Activated naive CD4-positive, alpha-beta T cell treated with anti-CD3 and anti-CD28 coated beads, Interleukin-2, amount 10 ng/mL, durations not matched to agents 7 days and 5 days (primary cell): ENCODE results near the gene CNGB1.
"Not testable (repeated sequence)": the region's sequence is repeated elsewhere in the genome, so short reads cannot be mapped to it uniquely, and the experiment has no call there.

Experiments used
- CTCF ChIA-PET: fragments of 350-600 bp; sonication (Branson Sonifier 250); formaldehyde crosslinking; loops from one replicate; lab custom pipeline; 2021; ENCODE audit warnings: antibody characterized with exemption; lab: Charles Lee
- DNase-seq: peaks from one replicate; pipeline ENCODE4 v3.0.0-alpha.2; 2020
- H3K27ac Mint-ChIP-seq: one replicate; pipeline ENCODE4 v1.8.0; 2021; ENCODE audit warnings: mild to moderate bottlenecking, moderate library complexity, mixed read lengths
- H3K27me3 Mint-ChIP-seq: one replicate; pipeline ENCODE4 v1.8.0; 2021; ENCODE audit warnings: mild to moderate bottlenecking, mixed read lengths
- H3K36me3 Mint-ChIP-seq: one replicate; pipeline ENCODE4 v1.8.0; 2021; ENCODE audit warnings: mixed read lengths
- H3K4me1 Mint-ChIP-seq: one replicate; pipeline ENCODE4 v1.8.0; 2021; ENCODE audit warnings: mixed read lengths
- H3K4me3 Mint-ChIP-seq: one replicate; pipeline ENCODE4 v1.8.0; 2021; ENCODE audit warnings: mild to moderate bottlenecking, moderate library complexity, mixed read lengths
- H3K9me3 Mint-ChIP-seq: one replicate; pipeline ENCODE4 v1.8.0; 2021; ENCODE audit warnings: mixed read lengths

The CNGB1 gene

DNA sequence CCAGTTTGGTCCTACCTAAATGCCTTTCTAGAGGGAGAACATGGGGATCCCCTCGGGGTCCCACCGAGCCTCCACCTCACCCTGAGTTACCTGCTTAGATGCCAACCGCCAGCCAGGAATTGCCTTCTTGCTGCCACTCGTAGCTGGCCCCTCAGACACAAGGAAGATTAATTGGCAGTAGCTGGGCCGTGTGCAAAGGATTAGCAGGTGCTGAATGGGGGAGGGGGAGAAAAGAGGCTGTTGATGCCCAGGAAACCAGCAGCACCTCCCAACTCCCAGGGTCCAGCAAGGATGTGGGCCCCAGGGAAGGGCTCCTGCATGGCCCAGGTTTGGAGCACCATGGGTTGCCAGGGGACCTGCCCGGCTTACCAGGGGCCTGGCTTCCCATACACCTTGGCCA lies at the start of gene CNGB1:
TSS of gene CNGB1 (minus strand) at position 159 of the 400 bp plus-strand sequence. CDS start 3,842 bp downstream, outside the sequence.
- DNase-seq = no peak
- H3K4me1 Mint-ChIP-seq = peaks cover 5% of the 10 kb centered on the region
- H3K36me3 Mint-ChIP-seq = no peaks in the 10 kb centered on the region
- CTCF ChIA-PET = no interaction called here
- H3K27ac Mint-ChIP-seq = no peak within 1 kb of the TSS
- no peak within 1 kb of the TSS for H3K4me3 Mint-ChIP-seq
- H3K9me3 Mint-ChIP-seq = no peaks in the 10 kb centered on the region
- peaks cover 36% of the 10 kb centered on the region for H3K27me3 Mint-ChIP-seq

DNA sequence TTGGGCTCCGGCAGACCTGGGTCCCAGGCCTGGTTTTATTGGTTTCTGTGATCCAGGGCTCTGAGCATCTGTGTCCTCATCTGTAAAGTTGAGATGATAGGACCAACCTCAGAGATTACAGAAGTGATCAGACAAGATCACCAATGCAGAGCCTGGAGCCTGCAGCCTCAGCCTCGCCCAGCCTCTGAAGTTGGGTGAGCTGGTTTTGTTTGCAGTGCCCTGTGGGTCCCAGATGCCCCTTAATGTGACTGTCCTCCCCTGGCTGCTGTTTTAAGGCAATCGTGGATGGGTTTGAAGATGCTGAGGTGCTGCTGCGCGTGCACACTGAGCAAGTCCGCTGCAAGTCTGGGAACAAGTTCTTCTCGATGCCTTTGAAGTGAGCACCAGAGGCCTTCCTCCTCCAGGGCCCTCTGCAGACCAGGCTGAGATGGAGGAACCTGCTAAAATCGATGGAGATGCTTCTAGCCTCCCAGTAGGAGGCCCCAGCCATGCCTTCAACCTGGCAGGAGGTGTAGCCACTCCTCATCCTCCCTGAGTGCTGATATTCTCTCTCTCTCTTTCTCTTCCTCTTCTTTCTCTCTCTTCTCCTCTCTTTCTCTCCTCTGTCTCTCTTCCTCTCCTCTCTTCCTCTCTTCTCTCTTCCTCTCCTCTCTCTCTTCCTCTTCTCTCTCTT lies 49.1 kb upstream of the CNGB1 start:
- CTCF ChIA-PET = interaction anchor here (0.7 to 1.3 kb wide), 2 partner anchors 13 to 102 kb away, joined by 3 to 14 read pairs; no protein-coding TSS in a partner anchor
- Mint-ChIP-seq H3K9me3 (no peaks in the 10 kb centered on the region), H3K27ac (no peak overlapping the region), H3K27me3 (peaks cover 13% of the 10 kb centered on the region), H3K4me1 (peaks cover 17% of the 10 kb centered on the region), H3K36me3 (peaks cover 4% of the 10 kb centered on the region), H3K4me3 (no peak overlapping the region)
- DNase-seq = no peak

DNA sequence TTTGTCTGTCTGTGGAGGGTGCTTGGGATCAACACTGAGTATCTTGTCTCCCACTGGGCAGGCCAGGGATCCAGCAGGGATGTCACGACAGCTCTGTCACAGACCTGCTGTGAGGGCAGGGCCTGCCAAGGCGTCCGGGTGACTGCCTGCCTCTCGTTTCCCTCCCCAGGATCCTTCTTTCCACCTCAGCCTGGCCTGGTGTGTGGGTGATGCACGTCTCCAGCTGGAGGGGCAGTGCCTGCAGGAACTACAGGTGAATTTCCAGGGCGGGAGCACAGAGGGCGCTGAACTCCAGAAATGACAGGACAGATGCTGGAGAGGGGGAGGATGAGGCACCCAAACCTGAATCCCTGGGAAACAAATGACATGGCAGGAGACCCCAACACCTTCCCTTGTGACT lies 47.9 kb upstream of the CNGB1 start:
- no peak overlapping the region for H3K4me3 Mint-ChIP-seq
- no peak for DNase-seq
- H3K9me3 Mint-ChIP-seq = no peaks in the 10 kb centered on the region
- H3K36me3 Mint-ChIP-seq = peaks cover 4% of the 10 kb centered on the region
- no peak overlapping the region for H3K27ac Mint-ChIP-seq
- peaks cover 1% of the 10 kb centered on the region for H3K27me3 Mint-ChIP-seq
- H3K4me1 Mint-ChIP-seq = peaks cover 11% of the 10 kb centered on the region
- CTCF ChIA-PET = interaction anchor here (0.7 to 1.3 kb wide), 3 partner anchors 12 to 108 kb away, joined by 3 to 14 read pairs (median 4); no protein-coding TSS in a partner anchor

DNA sequence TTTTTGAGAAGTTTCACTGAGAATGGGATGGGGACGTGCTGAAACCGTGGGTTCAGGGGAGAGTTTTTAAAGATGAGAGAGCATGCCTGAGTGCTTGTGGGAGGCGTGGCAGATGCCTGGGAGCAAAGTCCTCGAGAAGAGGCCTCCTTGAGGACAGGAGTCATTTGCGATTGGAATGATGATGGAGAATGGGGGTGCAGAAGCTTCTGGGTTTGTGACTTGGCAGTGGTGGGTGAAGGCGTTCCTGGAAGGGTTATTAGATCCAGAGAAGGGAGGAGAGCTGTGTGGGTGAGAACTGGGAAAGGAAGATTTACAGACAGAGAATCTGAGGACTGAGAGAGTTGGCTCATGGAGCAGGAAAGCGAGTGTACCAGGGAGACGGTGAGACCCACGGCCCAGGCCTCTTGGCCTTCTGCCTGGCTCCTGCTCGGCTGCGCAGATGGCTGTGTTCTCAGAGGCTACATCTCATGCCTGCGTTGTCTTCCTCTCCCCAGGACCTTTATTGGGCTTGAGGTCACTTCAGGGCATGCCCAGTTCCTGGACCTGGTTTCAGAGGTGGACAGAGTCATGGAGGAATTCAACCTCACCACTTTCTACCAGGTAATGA lies 46.0 kb upstream of the CNGB1 start:
- Mint-ChIP-seq H3K9me3 (no peaks in the 10 kb centered on the region), H3K27ac (no peak overlapping the region), H3K4me3 (no peak overlapping the region), H3K36me3 (peaks cover 4% of the 10 kb centered on the region), H3K4me1 (peaks cover 11% of the 10 kb centered on the region), H3K27me3 (no peaks in the 10 kb centered on the region)
- CTCF ChIA-PET = no interaction called here
- no peak for DNase-seq

DNA sequence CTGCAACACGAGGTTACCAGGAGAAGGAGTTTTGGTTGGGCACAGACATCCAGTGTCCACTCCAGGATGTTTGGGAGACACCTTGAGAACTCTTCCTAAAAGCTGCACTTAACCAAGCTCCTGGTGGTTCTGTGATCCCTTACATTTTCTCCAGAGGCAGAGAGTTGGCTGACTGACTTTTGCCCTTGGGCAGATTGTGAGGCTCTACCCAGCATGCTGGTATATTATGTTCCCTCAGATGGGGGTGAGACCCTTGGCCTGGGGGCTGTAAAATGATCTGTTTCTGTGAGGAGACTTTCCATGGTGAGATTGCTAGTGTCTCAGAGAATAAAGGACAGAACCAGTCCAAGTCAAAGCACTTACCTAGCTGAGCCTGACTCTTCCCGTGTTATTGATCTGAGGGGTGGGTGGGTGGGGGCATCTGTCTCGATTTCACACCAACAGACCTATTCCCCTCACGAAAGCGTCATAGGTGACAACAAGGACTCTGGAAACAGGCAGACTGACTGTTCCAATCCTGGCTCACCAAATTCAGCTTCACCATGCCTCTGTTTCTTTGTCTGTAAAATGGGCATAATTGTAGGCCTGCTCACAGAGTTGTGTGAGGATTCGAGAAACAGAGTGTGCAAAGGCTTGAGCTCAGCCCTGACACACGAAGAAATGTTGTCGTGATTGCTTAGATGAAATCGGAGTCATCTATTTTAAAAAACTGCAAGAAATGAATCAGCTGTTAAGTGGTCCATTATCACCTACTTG lies 42.5 kb upstream of the CNGB1 start:
- no peak for DNase-seq
- Mint-ChIP-seq H3K4me1 (no peaks in the 10 kb centered on the region), H3K36me3 (peaks cover 14% of the 10 kb centered on the region), H3K27me3 (no peaks in the 10 kb centered on the region), H3K9me3 (no peaks in the 10 kb centered on the region), H3K4me3 (no peak overlapping the region), H3K27ac (no peak overlapping the region)
- CTCF ChIA-PET = interaction anchor here (0.6 to 1.4 kb wide), 3 partner anchors 8 to 268 kb away, joined by 3 to 4 read pairs (median 3); no protein-coding TSS in a partner anchor

DNA sequence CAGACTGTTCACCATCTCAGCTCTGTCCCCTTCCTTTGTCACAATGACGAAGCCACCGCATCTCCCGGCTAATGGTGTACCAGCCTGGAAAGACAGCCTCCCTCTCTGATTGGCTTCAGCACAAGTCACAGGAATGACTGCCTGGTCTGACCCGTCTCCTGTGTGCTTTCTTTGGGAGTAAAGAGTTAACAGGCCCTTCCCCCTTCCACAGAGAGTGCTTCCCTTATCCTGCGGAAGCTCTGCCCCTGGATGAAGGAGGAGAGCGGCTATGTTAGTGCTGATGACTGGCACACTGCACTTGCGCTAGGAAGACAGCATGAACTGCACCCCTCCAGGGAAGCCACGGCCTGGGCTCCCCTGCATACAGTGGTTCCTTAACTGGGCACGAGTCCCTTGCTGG lies 41.6 kb upstream of the CNGB1 start:
- Mint-ChIP-seq H3K36me3 (peaks cover 16% of the 10 kb centered on the region), H3K4me1 (no peaks in the 10 kb centered on the region), H3K27ac (no peak overlapping the region), H3K4me3 (no peak overlapping the region), H3K9me3 (no peaks in the 10 kb centered on the region), H3K27me3 (no peaks in the 10 kb centered on the region)
- DNase-seq = no peak
- CTCF ChIA-PET = no interaction called here

DNA sequence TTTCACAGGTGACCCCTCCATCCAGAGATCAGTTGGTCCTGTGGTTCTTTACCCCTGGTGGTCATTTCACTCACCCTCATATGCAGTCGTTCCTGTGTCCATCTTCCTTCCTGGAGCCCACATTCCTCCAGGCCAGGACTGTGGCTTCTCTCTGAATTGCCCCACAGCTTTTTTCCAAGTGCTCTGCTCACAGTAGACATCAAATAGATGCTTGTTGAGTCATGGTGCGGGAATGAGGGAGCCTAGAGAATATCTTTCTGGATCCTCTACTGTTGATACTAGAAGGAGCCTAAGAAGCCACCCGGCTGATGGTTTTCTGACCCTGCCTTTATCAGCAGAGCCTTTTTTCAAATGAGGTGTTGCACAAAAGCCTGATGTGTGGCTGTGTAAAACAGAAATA lies 40.7 kb upstream of the CNGB1 start:
- H3K27ac Mint-ChIP-seq = no peak overlapping the region
- no peaks in the 10 kb centered on the region for H3K9me3 Mint-ChIP-seq
- H3K27me3 Mint-ChIP-seq = no peaks in the 10 kb centered on the region
- no peaks in the 10 kb centered on the region for H3K4me1 Mint-ChIP-seq
- H3K36me3 Mint-ChIP-seq = peaks cover 22% of the 10 kb centered on the region
- no peak overlapping the region for H3K4me3 Mint-ChIP-seq
- no peak for DNase-seq
- CTCF ChIA-PET = no interaction called here

DNA sequence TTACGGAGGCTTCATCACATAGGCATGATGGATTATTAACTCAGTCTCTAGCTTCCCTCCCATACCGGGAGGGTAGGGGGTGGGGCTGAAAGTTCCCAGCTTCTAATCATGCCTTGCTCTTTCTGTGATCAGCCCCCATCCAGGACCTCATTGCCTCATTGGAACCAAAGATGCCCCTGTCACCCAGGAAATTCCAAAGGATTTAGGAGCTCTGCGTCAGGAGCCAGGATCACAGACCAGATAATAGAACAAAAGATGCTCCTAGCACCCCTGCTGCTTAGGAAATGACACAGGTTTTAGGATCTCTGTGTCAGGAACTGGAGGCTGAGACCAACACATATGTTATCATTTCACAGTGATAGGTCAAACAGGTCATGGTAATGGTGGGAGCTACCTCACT lies 40.0 kb upstream of the CNGB1 start:
- CTCF ChIA-PET = no interaction called here
- H3K27ac Mint-ChIP-seq = no peak overlapping the region
- H3K27me3 Mint-ChIP-seq = no peaks in the 10 kb centered on the region
- H3K9me3 Mint-ChIP-seq = no peaks in the 10 kb centered on the region
- peaks cover 27% of the 10 kb centered on the region for H3K36me3 Mint-ChIP-seq
- H3K4me1 Mint-ChIP-seq = no peaks in the 10 kb centered on the region
- no peak overlapping the region for H3K4me3 Mint-ChIP-seq
- DNase-seq = no peak

DNA sequence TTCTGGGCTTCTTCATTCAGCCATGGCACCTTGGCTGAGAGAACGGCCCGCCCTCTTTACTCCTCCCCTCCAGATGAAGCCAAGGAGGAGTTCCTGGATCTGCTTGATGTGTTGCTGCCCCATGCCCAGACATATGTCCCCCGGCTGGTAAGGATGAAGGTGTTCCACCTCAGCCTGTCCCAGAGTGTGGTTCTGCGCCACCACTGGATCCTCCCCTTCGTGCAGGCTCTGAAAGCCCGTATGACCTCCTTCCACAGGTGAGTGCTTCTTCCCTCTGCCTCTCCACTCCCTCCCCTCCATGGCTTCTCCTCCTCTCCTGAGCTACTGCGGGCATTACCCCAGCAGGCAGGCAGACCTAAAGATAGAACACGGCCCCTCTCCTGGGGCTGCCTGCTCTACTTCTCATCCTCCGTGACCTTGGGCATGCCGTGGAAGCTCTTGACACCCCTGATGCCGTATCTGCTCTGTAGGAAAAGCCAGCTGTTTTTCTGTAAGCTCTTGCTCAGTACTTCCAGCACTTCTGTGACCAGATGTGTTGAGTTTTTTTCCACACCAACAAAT lies 39.0 kb upstream of the CNGB1 start:
- DNase-seq = no peak
- H3K27ac Mint-ChIP-seq = no peak overlapping the region
- H3K36me3 Mint-ChIP-seq = peaks cover 31% of the 10 kb centered on the region
- no peaks in the 10 kb centered on the region for H3K9me3 Mint-ChIP-seq
- no peaks in the 10 kb centered on the region for H3K27me3 Mint-ChIP-seq
- CTCF ChIA-PET = no interaction called here
- no peak overlapping the region for H3K4me3 Mint-ChIP-seq
- peaks cover under 1% of the 10 kb centered on the region for H3K4me1 Mint-ChIP-seq

DNA sequence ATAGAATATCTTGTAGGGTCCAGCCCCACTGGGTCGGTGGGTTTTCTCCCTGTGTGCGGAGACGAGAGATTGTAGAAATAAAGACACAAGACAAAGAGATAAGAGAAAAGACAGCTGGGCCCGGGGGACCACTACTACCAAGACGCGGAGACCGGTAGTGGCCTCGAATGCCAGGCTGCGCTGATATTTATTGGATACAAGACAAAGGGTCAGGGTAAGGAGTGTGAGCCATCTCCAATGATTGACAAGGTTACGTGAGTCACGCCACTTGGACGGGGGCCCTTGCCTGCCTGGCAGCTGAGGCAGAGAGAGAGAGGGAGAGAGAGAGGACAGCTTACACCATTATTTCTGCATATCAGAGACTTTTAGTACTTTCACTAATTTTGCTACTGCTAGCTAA lies 33.8 kb upstream of the CNGB1 start:
- not testable (repeated sequence) for H3K4me3 Mint-ChIP-seq, H3K27ac Mint-ChIP-seq, H3K9me3 Mint-ChIP-seq, H3K27me3 Mint-ChIP-seq, DNase-seq
- Mint-ChIP-seq H3K36me3 (peaks cover 30% of the 10 kb centered on the region), H3K4me1 (peaks cover 36% of the 10 kb centered on the region)
- CTCF ChIA-PET = interaction anchor here (0.7 to 4.4 kb wide), 4 partner anchors 18 to 116 kb away, joined by 3 to 26 read pairs (median 13); no protein-coding TSS in a partner anchor

DNA sequence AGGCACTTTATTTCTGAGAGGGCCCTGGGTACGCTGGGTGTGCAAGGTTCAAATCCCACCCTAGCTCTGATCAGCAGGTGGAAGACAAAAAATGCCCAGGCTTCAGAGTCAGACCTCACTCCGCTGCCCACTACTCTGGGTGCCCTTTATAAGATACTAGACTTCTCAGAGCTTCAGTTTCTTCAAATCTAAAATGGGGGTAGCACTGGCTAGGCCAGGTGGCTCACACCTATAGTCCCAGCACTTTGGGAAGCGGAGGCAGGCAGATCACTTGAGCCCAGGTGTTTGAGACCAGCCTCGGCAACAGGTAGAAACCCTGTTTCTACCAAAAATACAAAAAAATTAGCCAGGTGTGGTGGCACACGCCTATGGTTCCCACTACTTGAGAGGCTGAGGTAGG lies 32.0 kb upstream of the CNGB1 start:
- no peak for DNase-seq
- no peaks in the 10 kb centered on the region for H3K27me3 Mint-ChIP-seq
- H3K4me1 Mint-ChIP-seq = peaks cover 52% of the 10 kb centered on the region
- H3K9me3 Mint-ChIP-seq = no peaks in the 10 kb centered on the region
- CTCF ChIA-PET = no interaction called here
- no peak overlapping the region for H3K4me3 Mint-ChIP-seq
- peaks cover 34% of the 10 kb centered on the region for H3K36me3 Mint-ChIP-seq
- no peak overlapping the region for H3K27ac Mint-ChIP-seq

DNA sequence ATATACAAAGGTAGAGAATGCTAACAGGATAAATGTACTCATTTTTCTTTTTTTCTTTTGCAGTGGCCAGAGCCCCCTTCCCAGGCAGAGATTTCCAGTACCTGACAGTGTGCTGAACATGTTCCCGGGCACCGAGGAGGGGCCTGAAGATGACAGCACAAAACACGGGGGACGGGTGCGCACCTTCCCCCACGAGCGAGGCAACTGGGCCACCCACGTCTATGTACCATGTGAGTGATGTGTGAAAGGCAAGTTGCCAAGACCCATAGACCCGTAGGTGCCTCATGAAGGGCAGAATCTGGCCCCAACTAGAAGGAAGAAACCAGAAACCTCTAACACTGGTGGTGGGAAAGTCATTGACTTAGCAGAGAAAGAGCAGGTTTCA lies 31.5 kb upstream of the CNGB1 start:
- Mint-ChIP-seq H3K9me3 (no peaks in the 10 kb centered on the region), H3K36me3 (peaks cover 37% of the 10 kb centered on the region), H3K4me1 (peaks cover 57% of the 10 kb centered on the region), H3K27ac (no peak overlapping the region), H3K4me3 (no peak overlapping the region), H3K27me3 (no peaks in the 10 kb centered on the region)
- CTCF ChIA-PET = interaction anchor here (1.1 kb wide), 1 partner anchor 11 kb away, joined by 4 read pairs; no protein-coding TSS in a partner anchor
- DNase-seq = no peak

DNA sequence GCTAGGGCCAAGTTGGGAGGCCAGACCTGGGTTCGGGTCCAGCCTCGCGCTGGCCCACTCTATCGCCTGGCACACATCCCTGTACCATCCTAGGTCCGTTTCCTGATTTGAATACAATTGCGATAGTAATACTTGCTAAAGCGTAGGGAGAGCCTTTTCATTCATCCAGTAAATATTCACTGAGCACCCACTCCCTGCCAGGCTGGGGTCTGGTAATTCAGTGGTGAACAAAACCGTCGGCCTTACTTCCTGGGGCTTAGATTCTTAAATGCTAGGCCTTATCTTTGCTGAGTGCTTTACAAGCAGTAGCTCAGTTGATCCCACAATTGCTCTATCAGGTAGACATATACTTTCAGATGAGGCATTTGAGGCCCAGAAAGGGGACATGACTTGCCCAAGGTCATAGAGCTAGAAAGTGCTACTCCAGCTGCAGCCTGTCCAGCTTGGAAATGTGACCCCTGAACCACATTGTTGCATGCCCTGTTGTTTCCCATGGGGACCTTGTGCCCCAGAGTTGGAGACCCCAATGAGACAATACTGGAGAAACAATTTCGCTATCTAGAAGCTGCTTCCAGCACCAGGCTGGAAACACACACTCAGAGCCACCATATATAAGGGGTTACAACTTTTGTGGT lies 31.0 kb upstream of the CNGB1 start:
- peak overlapping the region; percentile 4 for H3K27ac Mint-ChIP-seq

More for the DNA sequence above, 31.0 kb upstream of the CNGB1 start:
- no peaks in the 10 kb centered on the region for H3K9me3 Mint-ChIP-seq
- CTCF ChIA-PET = interaction anchor here (0.6 to 1.5 kb wide), 5 partner anchors 12 to 425 kb away, joined by 3 to 4 read pairs (median 3); no protein-coding TSS in a partner anchor
- peak overlapping the region; percentile 90 for H3K4me3 Mint-ChIP-seq
- no peak for DNase-seq
- H3K27me3 Mint-ChIP-seq = no peaks in the 10 kb centered on the region
- peaks cover 61% of the 10 kb centered on the region for H3K4me1 Mint-ChIP-seq
- peaks cover 38% of the 10 kb centered on the region for H3K36me3 Mint-ChIP-seq
